Thyroid gland (tissue), 4 donors: ENCODE measurements around the gene THBS3. TPM values are rescaled to one million over a fixed set of nuclear protein-coding genes. Genes with fewer than 3 reads are reported as not detected.
"Not testable (repeated sequence)": the region's sequence is repeated elsewhere in the genome, so short reads cannot be mapped to it uniquely, and the experiment has no call there.

ENCODE experiments used
- DNase-seq, 2 donors: peaks; one replicate each; pipeline ENCODE4 v3.0.0-alpha.2; 2019
- H3K27ac ChIP-seq, 3 donors: fragments of 200-600 bp; sonication (generic); 1 replicate in 2 of 3; 2 replicates in 1 of 3; pipeline ENCODE4 v1.5.1; 2016 to 2019; ENCODE audit warnings: mild to moderate bottlenecking in 1 of 3, moderate library complexity in 1 of 3
- H3K27me3 ChIP-seq: fragments of 200-600 bp; sonication (generic); one replicate; pipeline ENCODE4 v1.5.1; 2019
- H3K36me3 ChIP-seq, 2 donors: fragments of 200-600 bp; sonication (generic); one replicate each; pipeline ENCODE4 v1.5.1; 2016 to 2019
- H3K4me1 ChIP-seq, 2 donors: fragments of 200-600 bp; sonication (generic); one replicate each; pipeline ENCODE4 v1.5.1; 2017 to 2019
- H3K4me3 ChIP-seq, 3 donors: fragments of 200-600 bp; sonication (generic); replicated peaks in 1 of 3; 1 replicate in 2 of 3; 2 replicates in 1 of 3; pipeline ENCODE4 v1.5.1; 2016; ENCODE audit warnings: mild to moderate bottlenecking in 1 of 3
- H3K9me3 ChIP-seq: fragments of 200-600 bp; sonication (generic); one replicate; pipeline ENCODE4 v1.5.1; 2017
- POLR2A ChIP-seq, 2 donors: fragments of 450-650 bp; IDR thresholded peaks; one replicate each; pipeline ENCODE4 v1.6.1; 2017; ENCODE audit warnings: antibody characterized with exemption in 2 of 2, mild to moderate bottlenecking in 2 of 2, moderate library complexity in 1 of 2
- WGBS, 2 donors: methylation state at CpG; one replicate each; pipeline ENCODE4 v1.1.5; 2017; 5-methylcytosine and 5-hydroxymethylcytosine counted together
- intact Hi-C: fragments of 100-400 bp; cut with DNase I; formaldehyde crosslinking; loops from one replicate; pipeline ENCODE4 v1.15.1; 2023
- total RNA-seq, 4 donors: library from RNA; depleted of rRNA; stranded (reverse); fragments of >200 nt; gene quantifications; one replicate each; pipeline ENCODE4 v1.2.3, GENCODE V29; 2016
- TF ChIP-seq, protein P1 (sequence below), 6 experiments: fragments of 200-600 bp in 3 of 6; fragments of 450-650 bp in 3 of 6; sonication (generic) in 3 of 6; IDR thresholded peaks; one replicate each; pipeline ENCODE4 v1.5.1; 2016 to 2019; ENCODE audit warnings: antibody characterized with exemption in 6 of 6, mild to moderate bottlenecking in 2 of 6, inconsistent platforms in 1 of 6, moderate library complexity in 1 of 6

Gene THBS3
- total RNA-seq, 4 donors from 2014 or later, result 8.5 to 25.7 (median 18.2) TPM

DNA sequence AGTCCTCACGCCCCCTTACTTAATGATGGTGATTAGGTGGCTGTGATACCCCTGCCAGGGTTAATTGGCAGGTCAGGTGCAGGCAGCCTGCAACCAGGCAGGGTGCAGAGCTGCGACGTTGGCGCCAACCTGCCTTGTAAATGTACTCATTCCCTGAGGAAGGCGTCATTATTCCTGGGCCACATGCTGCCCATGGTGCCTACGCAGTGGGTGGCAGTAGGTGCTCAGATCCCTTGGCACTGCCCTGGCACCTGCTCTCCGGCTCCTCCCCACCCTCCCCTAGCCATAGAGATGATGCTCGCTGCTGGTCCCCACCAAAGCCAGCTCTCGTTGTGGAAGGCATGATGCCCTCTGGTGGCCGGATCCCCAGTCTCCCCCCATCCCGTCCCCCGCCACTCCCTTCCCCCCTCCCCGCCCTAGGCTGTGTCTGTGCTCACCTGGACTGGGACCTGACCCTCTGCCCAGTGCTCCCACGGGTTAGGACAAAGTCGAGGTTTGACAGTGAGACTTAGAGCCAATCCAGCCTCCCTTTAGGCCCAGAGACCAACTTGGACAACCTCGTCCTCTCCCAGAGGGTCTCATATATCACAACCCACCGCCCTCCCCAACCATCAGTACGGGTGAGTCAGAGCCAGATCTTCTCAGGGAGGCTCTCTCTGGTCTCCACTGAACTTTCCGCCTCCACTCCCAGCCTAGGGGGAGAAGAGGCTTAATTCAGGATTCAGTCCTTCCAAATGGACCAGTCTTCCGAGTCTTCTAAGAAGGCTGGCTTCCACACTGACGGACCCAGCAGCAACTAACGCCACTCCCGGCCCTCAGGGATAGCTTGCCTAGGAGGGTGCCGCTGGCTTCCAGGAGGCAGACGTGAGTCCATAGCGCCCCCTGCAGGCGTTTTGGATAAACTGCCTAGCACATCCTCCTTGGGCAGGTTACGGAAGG is 40.3 kb downstream of the THBS3 start:
- Histone ChIP-seq H3K4me1 (peaks cover 4 to 17% of the 10 kb centered on the region in 2 donors), H3K36me3 (peaks cover 8 to 10% of the 10 kb centered on the region in 2 donors), H3K9me3 (no peaks in the 10 kb centered on the region), H3K27ac (peak overlapping the region in 2 of 3 donors; percentile 6 to 32), H3K27me3 (no peaks in the 10 kb centered on the region), H3K4me3 (no peak overlapping the region)
- 7 to 10% methylated on average over 13 to 23 of the region's 28 CpGs for WGBS, 2 donors
- DNase-seq, result peak; percentile 83
- intact Hi-C loops, result loop anchor here (2.0 to 5.0 kb wide), 2 partner anchors 35 to 77 kb away; no protein-coding TSS in a partner anchor
- no peak for TF ChIP-seq POLR2A (IDR thresholded peaks at IDR 0.05)
- TF ChIP-seq, protein P1, sequence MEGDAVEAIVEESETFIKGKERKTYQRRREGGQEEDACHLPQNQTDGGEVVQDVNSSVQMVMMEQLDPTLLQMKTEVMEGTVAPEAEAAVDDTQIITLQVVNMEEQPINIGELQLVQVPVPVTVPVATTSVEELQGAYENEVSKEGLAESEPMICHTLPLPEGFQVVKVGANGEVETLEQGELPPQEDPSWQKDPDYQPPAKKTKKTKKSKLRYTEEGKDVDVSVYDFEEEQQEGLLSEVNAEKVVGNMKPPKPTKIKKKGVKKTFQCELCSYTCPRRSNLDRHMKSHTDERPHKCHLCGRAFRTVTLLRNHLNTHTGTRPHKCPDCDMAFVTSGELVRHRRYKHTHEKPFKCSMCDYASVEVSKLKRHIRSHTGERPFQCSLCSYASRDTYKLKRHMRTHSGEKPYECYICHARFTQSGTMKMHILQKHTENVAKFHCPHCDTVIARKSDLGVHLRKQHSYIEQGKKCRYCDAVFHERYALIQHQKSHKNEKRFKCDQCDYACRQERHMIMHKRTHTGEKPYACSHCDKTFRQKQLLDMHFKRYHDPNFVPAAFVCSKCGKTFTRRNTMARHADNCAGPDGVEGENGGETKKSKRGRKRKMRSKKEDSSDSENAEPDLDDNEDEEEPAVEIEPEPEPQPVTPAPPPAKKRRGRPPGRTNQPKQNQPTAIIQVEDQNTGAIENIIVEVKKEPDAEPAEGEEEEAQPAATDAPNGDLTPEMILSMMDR (IDR thresholded peaks at IDR 0.05), result peak; percentile 72 to 93 (median 87)

DNA sequence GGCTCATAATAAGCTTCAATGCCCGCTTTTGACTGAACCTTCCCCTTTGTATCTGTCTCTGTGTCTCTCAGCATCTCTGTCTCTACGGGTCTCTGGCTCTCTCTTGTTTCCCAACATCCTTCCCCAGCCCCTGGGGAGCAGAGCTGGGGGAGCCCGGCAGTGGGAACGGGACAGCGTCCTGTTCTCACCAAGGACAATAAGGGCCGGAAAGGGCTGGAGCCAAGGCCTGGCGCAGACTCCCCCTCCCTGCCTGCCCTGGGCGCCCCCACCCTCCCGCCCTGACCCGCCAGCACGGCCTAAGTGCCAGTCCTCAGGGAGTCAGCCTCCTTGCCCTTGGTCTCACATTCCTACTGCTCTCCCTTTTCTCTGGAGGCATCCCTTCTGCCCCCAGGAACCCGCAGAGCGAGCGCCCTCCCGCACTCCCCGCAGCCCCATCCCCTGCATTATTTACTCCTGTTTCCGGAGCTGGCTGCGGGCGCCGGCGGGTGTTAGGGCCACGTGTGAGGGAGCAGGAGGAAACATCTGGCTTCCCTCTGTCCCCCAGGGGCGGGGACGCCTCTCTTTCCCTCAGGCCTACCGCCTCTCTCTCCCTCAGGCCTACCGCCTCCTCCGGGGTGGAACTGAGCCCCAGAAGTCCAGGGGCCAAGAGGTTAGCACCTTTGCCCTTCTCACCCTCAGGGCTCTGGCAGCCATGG is 41.1 kb downstream of the THBS3 start:
- Histone ChIP-seq H3K4me3 (no peak overlapping the region), H3K36me3 (peaks cover 8 to 10% of the 10 kb centered on the region in 2 donors), H3K27me3 (no peaks in the 10 kb centered on the region), H3K27ac (peak overlapping the region in 2 of 3 donors; percentile 32 to 38), H3K4me1 (peaks cover 0 to 12% of the 10 kb centered on the region in 2 donors), H3K9me3 (no peaks in the 10 kb centered on the region)
- intact Hi-C loops, result loop anchor here (2.0 to 5.0 kb wide), 2 partner anchors 34 to 76 kb away; no protein-coding TSS in a partner anchor
- DNase-seq, result peak; percentile 24 to 32
- 22 to 23% methylated on average over 25 to 26 of the region's 27 CpGs for WGBS, 2 donors
- no peak for TF ChIP-seq POLR2A (IDR thresholded peaks at IDR 0.05)
- TF ChIP-seq, protein P1 (IDR thresholded peaks at IDR 0.05), result no peak

DNA sequence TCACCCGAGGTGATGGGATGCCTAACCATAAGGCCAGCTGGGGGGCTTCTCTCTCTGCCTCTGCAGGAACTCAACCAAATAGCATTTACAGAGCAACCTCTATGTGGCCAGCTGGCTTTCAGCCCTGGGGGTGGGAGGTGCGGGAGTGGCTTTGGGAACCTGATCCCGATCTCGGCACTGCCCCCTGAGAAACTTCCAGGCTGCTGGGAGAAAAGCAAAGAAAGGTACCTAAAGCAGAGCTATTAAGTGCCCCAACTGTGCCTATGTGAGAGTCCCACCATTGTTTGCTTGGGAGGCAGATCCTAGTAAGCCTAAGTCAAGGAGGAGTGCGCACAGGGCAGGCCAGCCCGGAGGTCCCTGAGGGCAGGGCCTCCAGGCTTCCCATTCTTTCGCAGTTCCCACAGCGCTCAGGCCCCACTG is 41.6 kb downstream of the THBS3 start:
- H3K27me3 ChIP-seq, result no peaks in the 10 kb centered on the region
- WGBS, 2 donors, result 43 to 50% methylated on average over 5 to 8 of the region's 8 CpGs
- DNase-seq, result no peak
- H3K27ac ChIP-seq, result peak overlapping the region in 2 of 3 donors; percentile 32 to 38
- TF ChIP-seq, protein P1 (IDR thresholded peaks at IDR 0.05), result no peak
- no peak for TF ChIP-seq POLR2A (IDR thresholded peaks at IDR 0.05)
- H3K4me3 ChIP-seq, result no peak overlapping the region
- no peaks in the 10 kb centered on the region for H3K9me3 ChIP-seq
- H3K4me1 ChIP-seq, result peaks cover 0 to 12% of the 10 kb centered on the region in 2 donors
- intact Hi-C loops, result loop anchor here (2.0 to 5.0 kb wide), 2 partner anchors 34 to 75 kb away; no protein-coding TSS in a partner anchor
- H3K36me3 ChIP-seq, result peaks cover 8 to 10% of the 10 kb centered on the region in 2 donors

DNA sequence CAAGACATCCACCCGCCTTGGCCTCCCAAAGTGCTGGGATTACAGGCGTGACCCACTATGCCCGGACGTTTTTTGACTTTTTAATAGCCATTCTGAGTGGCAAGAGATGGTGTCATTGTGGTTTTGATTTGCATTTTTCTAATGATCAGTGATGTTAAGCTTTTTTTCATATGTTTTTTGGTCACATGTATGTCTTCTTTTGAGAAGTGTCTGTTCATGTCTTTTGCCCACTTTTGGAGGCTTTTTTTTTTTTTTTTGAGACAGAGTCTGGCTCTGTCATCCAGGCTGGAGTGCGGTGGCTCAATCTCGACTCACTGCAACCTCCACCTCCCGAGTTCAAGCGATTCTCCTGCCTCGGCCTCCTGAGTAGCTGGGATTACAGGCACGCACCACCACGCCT is 43.1 kb downstream of the THBS3 start:
- intact Hi-C loops, result loop anchor here (5.0 kb wide), 1 partner anchor 32 kb away; no protein-coding TSS in a partner anchor
- peaks cover 0 to 12% of the 10 kb centered on the region in 2 donors for H3K4me1 ChIP-seq
- DNase-seq, H3K27ac ChIP-seq, H3K27me3 ChIP-seq, H3K4me3 ChIP-seq, H3K36me3 ChIP-seq, H3K9me3 ChIP-seq: not testable (repeated sequence)
- whole genome bisulfite sequencing, 2 donors, result 92 to 93% methylated on average over 11 of the region's 11 CpGs

DNA sequence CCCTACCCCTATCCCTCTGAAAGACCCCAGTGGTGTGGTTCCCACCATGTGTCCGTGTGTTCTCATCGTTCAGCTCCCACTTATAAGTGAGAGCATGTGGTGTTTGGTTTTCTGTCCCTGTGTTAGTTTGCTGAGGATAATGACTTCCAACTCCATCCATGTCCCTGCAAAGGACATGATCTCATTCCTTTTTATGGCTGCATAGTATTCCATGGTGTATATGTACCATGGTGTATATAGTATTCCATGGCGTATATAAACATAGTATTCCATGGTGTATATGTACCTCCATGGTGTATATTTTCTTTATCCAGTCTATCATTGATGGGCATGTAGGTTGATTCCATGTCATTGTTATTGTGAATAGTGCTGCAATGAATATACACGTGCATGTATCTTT is 43.9 kb downstream of the THBS3 start:
- H3K4me3 ChIP-seq, H3K27ac ChIP-seq, H3K36me3 ChIP-seq, H3K27me3 ChIP-seq, H3K9me3 ChIP-seq, DNase-seq, intact Hi-C loops: not testable (repeated sequence)
- peaks cover 0 to 12% of the 10 kb centered on the region in 2 donors for H3K4me1 ChIP-seq
- 95% methylated on average over 4 of the region's 4 CpGs for WGBS, 2 donors

DNA sequence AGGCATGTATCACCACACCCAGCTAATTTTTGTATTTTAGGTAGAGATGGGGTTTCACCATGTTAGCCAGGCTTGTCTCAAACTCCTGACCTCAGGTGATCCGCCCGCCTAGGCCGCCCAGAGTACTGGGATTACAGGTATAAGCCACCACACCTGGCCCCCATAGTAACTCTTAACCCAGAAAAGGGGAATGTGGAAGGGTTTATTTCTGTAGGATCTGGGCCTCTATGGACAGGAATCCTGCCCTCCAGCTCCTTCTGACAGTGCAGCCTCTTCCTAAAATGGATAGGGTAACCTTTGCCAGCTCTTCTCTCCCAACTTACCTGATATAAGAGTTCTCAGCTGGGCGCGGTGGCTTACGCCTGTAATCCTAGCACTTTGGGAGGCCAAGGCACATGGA is 45.1 kb downstream of the THBS3 start:
- H3K4me1 ChIP-seq, result peaks cover 0 to 11% of the 10 kb centered on the region in 2 donors
- H3K27me3 ChIP-seq, H3K4me3 ChIP-seq, H3K9me3 ChIP-seq, H3K36me3 ChIP-seq, H3K27ac ChIP-seq, intact Hi-C loops, DNase-seq: not testable (repeated sequence)
- WGBS, 2 donors, result 92 to 97% methylated on average over 6 of the region's 6 CpGs
